Lung (tissue), 16 donors: Measurements from ENCODE around the gene ABCD2. TPM values are rescaled to one million over a fixed set of nuclear protein-coding genes. Genes with fewer than 3 reads are reported as not detected.

Experiments used
- ATAC-seq: fragments of 200-7000 bp; cut with Tn5 transposase; one replicate; pipeline ENCODE4 v1.9.1; 2020; ENCODE audit warnings: moderate number of reproducible peaks; ENCODE audit not compliant: insufficient read depth, low FRiP score
- DNase-seq, 3 donors: peaks; one replicate each; pipeline ENCODE4 v3.0.0-alpha.2; 2013 to 2017
- H3K27ac ChIP-seq, 2 donors: one replicate each; pipeline ENCODE4 v1.5.1; 2013; ENCODE audit warnings: mild to moderate bottlenecking in 2 of 2, moderate library complexity in 2 of 2, control low read depth in 1 of 2, inconsistent platforms in 1 of 2, low read depth in 1 of 2, low read length in 1 of 2
- H3K27me3 ChIP-seq, 3 donors: one replicate each; pipeline ENCODE4 v1.5.1; 2013; ENCODE audit warnings: low read length in 2 of 3; ENCODE audit not compliant: control insufficient read depth in 3 of 3, insufficient read depth in 3 of 3
- H3K36me3 ChIP-seq, 4 donors: one replicate each; pipeline ENCODE4 v1.5.1; 2013; ENCODE audit warnings: low read length in 4 of 4, mild to moderate bottlenecking in 1 of 4, moderate library complexity in 1 of 4; ENCODE audit not compliant: control insufficient read depth in 4 of 4, insufficient read depth in 4 of 4
- H3K4me1 ChIP-seq, 5 donors: one replicate each; pipeline ENCODE4 v1.5.1; 2013; ENCODE audit warnings: low read length in 5 of 5, mild to moderate bottlenecking in 2 of 5, moderate library complexity in 1 of 5; ENCODE audit not compliant: control insufficient read depth in 5 of 5, insufficient read depth in 5 of 5
- H3K4me3 ChIP-seq: one replicate; pipeline ENCODE4 v1.5.1; 2013; ENCODE audit warnings: mild to moderate bottlenecking, control low read depth, moderate library complexity
- H3K9ac ChIP-seq, 2 donors: one replicate each; pipeline ENCODE4 v1.5.1; 2013; ENCODE audit warnings: low read length in 2 of 2, control low read depth in 1 of 2; ENCODE audit not compliant: insufficient read depth in 1 of 2
- H3K9me3 ChIP-seq, 4 donors: one replicate each; pipeline ENCODE4 v1.5.1; 2013; ENCODE audit warnings: low read length in 3 of 4, mild to moderate bottlenecking in 1 of 4, moderate library complexity in 1 of 4; ENCODE audit not compliant: control insufficient read depth in 4 of 4, insufficient read depth in 3 of 4
- CTCF ChIP-seq: IDR thresholded peaks from 2 replicates; pipeline ENCODE4 v1.5.1; 2012; ENCODE audit warnings: mild to moderate bottlenecking; ENCODE audit errors: control extremely low read depth, extremely low read depth
- WGBS, 2 donors: extraction: QIAGEN DNeasy Blood & Tissue Kit; methylation state at CpG; one replicate each; pipeline ENCODE4 v1.1.7; 2013; 5-methylcytosine and 5-hydroxymethylcytosine counted together
- long read RNA-seq, 5 donors: transcript quantifications; one replicate each; lab custom pipeline, GENCODE V29; 2026
- polyA plus RNA-seq, 2 donors: library from polyadenylated mRNA; stranded (reverse); fragments of 200-250 nt; gene quantifications; one replicate each; pipeline ENCODE4 v1.2.1, GENCODE V29; 2013
- total RNA-seq, 2 donors: library from RNA; depleted of rRNA in 1 of 2; stranded (reverse); fragments of >200 nt in 1 of 2; gene quantifications; one replicate each; pipeline ENCODE4 v1.2.1, GENCODE V29; 2014 to 2021
- donor health status: control.
- donor health status: control.
- donor health status: Bipolar disorder and iron deficiency.
- donor health status: healthy.
- donor health status: DM: yes; HTN: yes; CAD: no.

The ABCD2 gene
- total RNA-seq, result 1 to 10 TPM in 1 of 2 donors, under 1 TPM in 1; 0.74 to 1.1 TPM
- polyA plus RNA-seq, result under 1 TPM; 0.13 to 0.20 TPM
- long read RNA-seq, donor 1, result 0 reads
- long read RNA-seq, donor 2, result 0 reads
- long read RNA-seq, donor 3, result 0 reads
- long read RNA-seq, donor 4, result 0 reads
- long read RNA-seq, donor 5, result 0 reads

- no peak for TF ChIP-seq CTCF
- WGBS, 2 donors, result 0 to 1% methylated on average over 20 of the region's 20 CpGs
- no peaks in the 10 kb centered on the region for H3K36me3 ChIP-seq
- peak within 1 kb of the TSS; percentile 46 to 54 for H3K27ac ChIP-seq
- peak within 1 kb of the TSS; percentile 53 to 64 for H3K9ac ChIP-seq
- H3K4me1 ChIP-seq, result peaks cover 0 to 13% (median 0%) of the 10 kb centered on the region in 5 donors
- DNase-seq, result peak; percentile 79 to 87 (median 86)
- no peaks in the 10 kb centered on the region for H3K27me3 ChIP-seq
- H3K9me3 ChIP-seq, result no peaks in the 10 kb centered on the region
- H3K4me3 ChIP-seq, result peak within 1 kb of the TSS; percentile 41
- peak; percentile 76 for ATAC-seq
These were observed at the start of gene ABCD2 for GRCh38 chr12:39619660-39620433. ABCD2 (minus strand) TSS chr12:39619803; CDS start chr12:39619615, 188 bp downstream.

GRCh38 chr12:39660101-39660500 lies 40.5 kb upstream of the ABCD2 start:
- H3K9me3 ChIP-seq, result no peaks in the 10 kb centered on the region
- no peaks in the 10 kb centered on the region for H3K27me3 ChIP-seq
- H3K4me3 ChIP-seq, result no peak overlapping the region
- H3K4me1 ChIP-seq, result no peaks in the 10 kb centered on the region
- DNase-seq (no peak), ATAC-seq (no peak)
- H3K27ac ChIP-seq, result no peak overlapping the region
- no peaks in the 10 kb centered on the region for H3K36me3 ChIP-seq
- 92 to 100% methylated on average over 2 of the region's 2 CpGs for WGBS, 2 donors
- no peak overlapping the region for H3K9ac ChIP-seq
- no peak for TF ChIP-seq CTCF

GRCh38 chr12:39647383-39647782 lies 27.8 kb upstream of the ABCD2 start:
- no peaks in the 10 kb centered on the region for H3K27me3 ChIP-seq
- H3K27ac ChIP-seq, result no peak overlapping the region
- H3K9ac ChIP-seq, result no peak overlapping the region
- H3K4me1 ChIP-seq, result no peaks in the 10 kb centered on the region
- no peaks in the 10 kb centered on the region for H3K9me3 ChIP-seq
- no peak overlapping the region for H3K4me3 ChIP-seq
- no peak for ATAC-seq
- DNase-seq, result no peak
- TF ChIP-seq CTCF, result no peak
- H3K36me3 ChIP-seq, result no peaks in the 10 kb centered on the region
